Kidney epithelial cell (primary cell): ENCODE measurements around the gene DOCK1. TPM values are rescaled to one million over a fixed set of nuclear protein-coding genes. Genes with fewer than 3 reads are reported as not detected.

Experiments used
- DNase-seq: peaks from one replicate; pipeline ENCODE4 v3.0.0-alpha.2; 2010; ENCODE audit warnings: low read depth
- H3K27me3 ChIP-seq: 2 replicates; pipeline ENCODE4 v1.6.0; 2011; ENCODE audit warnings: low read length; ENCODE audit not compliant: control insufficient read depth, insufficient read depth
- H3K36me3 ChIP-seq: 2 replicates; pipeline ENCODE4 v1.5.1; 2011; ENCODE audit warnings: low read length; ENCODE audit not compliant: control insufficient read depth, insufficient read depth
- H3K4me3 ChIP-seq: 2 replicates; pipeline ENCODE4 v1.5.1; 2011; ENCODE audit warnings: low read depth, mild to moderate bottlenecking, control low read depth, low read length
- total RNA-seq: library from RNA; depleted of rRNA; stranded (reverse); fragments of >200 nt; gene quantifications from 2 replicates; pipeline ENCODE4 v1.2.3, GENCODE V29; 2015
- TF ChIP-seq, protein P1 (sequence below): IDR thresholded peaks from 2 replicates; pipeline ENCODE4 v1.5.1; 2011; ENCODE audit warnings: mild to moderate bottlenecking, moderate library complexity, low read length, control low read depth, inconsistent platforms; ENCODE audit not compliant: insufficient read depth, poor library complexity, severe bottlenecking

Gene DOCK1
- total RNA-seq, 1 donor from 2014 or later: 39.5 TPM

DNA sequence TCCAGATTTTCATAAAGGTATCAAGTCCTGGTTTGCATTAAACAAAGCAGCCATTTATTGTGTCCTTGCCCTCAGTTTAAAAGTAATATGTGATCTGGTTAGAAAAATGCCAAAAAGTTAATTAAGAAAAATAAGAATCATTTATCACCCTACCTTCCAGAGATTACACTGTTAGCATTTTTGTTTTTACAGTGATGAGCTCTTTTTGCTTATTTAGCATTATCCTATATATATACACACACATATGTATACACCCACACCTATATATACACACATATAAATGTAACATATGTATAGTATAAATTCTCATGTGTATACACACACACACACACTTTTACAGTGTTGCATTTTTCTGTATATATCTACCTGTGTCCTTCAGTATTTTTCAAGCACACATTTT, 163.3 kb downstream of the DOCK1 start:
- DNase-seq: no peak
- Histone ChIP-seq H3K4me3 (no peak overlapping the region), H3K36me3 (no peaks in the 10 kb centered on the region), H3K27me3 (no peaks in the 10 kb centered on the region)
- TF ChIP-seq, protein P1, sequence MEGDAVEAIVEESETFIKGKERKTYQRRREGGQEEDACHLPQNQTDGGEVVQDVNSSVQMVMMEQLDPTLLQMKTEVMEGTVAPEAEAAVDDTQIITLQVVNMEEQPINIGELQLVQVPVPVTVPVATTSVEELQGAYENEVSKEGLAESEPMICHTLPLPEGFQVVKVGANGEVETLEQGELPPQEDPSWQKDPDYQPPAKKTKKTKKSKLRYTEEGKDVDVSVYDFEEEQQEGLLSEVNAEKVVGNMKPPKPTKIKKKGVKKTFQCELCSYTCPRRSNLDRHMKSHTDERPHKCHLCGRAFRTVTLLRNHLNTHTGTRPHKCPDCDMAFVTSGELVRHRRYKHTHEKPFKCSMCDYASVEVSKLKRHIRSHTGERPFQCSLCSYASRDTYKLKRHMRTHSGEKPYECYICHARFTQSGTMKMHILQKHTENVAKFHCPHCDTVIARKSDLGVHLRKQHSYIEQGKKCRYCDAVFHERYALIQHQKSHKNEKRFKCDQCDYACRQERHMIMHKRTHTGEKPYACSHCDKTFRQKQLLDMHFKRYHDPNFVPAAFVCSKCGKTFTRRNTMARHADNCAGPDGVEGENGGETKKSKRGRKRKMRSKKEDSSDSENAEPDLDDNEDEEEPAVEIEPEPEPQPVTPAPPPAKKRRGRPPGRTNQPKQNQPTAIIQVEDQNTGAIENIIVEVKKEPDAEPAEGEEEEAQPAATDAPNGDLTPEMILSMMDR: no peak

DNA sequence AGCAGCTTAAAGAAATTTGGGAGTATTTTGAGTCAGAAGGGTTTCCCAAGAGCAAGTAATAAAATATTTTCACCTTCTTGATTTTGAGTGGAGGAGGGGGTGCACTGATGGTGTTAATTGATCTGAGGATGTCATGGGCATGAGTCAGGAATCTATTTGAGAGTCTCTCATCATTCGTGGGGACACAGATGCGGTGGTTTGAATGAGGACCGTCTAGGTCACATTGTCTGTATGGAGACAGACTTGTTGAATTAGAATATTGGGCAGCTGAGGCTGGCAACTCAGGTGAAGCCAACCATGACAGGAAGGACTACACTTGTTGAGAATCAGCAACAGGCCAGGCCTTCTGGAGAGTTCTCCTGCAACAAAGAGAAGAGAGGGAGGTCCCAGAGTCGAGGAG, 164.2 kb downstream of the DOCK1 start:
- TF ChIP-seq, protein P1: no peak
- no peak for DNase-seq
- Histone ChIP-seq H3K36me3 (no peaks in the 10 kb centered on the region), H3K27me3 (no peaks in the 10 kb centered on the region), H3K4me3 (no peak overlapping the region)

DNA sequence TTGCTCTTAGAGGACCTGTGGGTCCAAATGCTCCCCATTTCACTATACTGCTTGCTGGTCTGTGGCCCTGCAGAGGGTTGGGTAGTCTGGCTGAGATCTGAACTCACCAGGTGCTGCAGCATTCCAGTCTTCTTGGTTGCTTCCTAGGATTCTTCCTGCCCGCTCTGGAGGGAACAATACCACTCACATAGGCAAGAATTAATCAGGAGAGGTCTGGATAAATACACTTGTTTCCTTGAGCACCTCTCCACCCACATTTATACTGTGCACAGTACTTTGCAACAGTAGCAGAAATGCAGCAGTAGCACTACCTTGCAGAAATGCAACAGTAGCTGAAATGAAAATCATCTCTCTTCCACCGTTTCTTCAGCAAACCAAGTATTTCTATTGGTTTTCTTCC, 165.9 kb downstream of the DOCK1 start:
- H3K36me3 ChIP-seq: no peaks in the 10 kb centered on the region
- DNase-seq: no peak
- TF ChIP-seq, protein P1: no peak
- H3K4me3 ChIP-seq: no peak overlapping the region
- H3K27me3 ChIP-seq: no peaks in the 10 kb centered on the region

DNA sequence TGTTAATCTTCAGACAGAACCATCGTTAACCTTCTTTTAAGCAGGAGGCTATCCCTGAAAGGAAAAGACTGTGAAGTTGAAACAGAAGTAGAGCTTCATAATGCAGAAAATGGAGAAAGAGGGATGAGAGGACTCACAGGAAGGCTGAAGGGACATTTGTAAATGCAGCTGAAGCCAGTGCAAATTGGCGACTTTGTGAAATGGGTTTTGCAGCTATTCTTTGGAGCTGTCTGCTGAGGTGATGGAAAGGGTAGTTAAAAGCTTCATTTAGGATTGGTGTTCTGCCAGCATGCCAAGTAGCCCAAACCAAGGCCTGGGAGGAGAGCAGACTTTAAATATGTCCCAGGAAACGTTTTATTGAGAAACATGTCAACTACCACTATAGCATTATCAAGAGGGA, 168.4 kb downstream of the DOCK1 start:
- TF ChIP-seq, protein P1: no peak
- Histone ChIP-seq H3K27me3 (no peaks in the 10 kb centered on the region), H3K36me3 (no peaks in the 10 kb centered on the region), H3K4me3 (no peak overlapping the region)
- no peak for DNase-seq

DNA sequence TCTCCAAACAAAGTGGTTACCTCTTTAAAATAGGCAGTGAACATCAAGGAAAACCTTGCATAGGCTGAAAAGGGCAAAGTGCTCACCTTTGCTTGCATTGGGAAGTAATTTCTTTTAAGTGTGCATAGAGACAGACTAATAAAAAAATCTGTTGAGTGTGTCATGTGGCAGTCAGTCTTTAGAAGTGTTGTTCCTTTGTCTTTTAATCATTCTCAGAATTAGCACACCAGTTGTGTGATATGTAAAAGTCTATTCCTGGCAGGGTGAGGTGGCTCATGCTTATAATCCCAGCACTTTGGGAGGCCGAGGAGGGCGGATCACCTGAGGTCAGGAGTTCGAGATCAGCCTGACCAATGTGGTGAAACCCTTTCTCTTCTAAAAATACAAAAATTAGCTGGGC, 174.2 kb downstream of the DOCK1 start:
- TF ChIP-seq, protein P1: no peak
- no peak for DNase-seq
- H3K36me3 ChIP-seq: no peaks in the 10 kb centered on the region
- no peaks in the 10 kb centered on the region for H3K27me3 ChIP-seq
- no peak overlapping the region for H3K4me3 ChIP-seq

DNA sequence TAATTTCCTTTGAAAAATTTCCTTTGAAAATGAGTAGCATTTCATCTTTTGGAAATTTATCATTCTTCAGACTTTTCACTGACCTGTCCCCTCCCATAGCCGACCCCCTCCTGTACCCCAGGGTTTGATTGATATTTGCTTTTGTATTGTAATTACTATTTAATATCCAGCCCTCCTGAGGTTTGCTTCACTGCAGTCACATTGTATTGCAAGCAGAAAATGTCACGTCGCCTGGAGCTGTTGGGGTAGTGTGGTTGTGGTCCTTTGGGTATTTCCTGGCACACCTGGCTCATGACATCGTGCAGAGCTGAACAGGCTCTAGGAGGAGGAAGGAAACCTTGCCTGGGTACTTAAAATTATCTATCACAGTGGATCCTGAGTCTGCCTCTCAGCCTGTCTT, 175.1 kb downstream of the DOCK1 start:
- Histone ChIP-seq H3K36me3 (no peaks in the 10 kb centered on the region), H3K27me3 (no peaks in the 10 kb centered on the region), H3K4me3 (no peak overlapping the region)
- DNase-seq: no peak
- TF ChIP-seq, protein P1: no peak
